D721Med (cell line): ENCODE results near the gene NGFR.

Source experiments
- DNase-seq: peaks from one replicate; pipeline ENCODE4 v3.0.0; 2011; ENCODE audit warnings: low spot score; ENCODE audit not compliant: insufficient read length
- FAIRE-seq: peaks from 2 replicates; lab custom pipeline; 2011; peaks lifted over from hg19 to GRCh38; lab: Jason Lieb, UNC
- CTCF ChIP-seq: IDR thresholded peaks from 2 replicates; pipeline ENCODE4 v1.5.1; 2012; ENCODE audit warnings: mild to moderate bottlenecking, control low read depth; ENCODE audit not compliant: insufficient read depth; ENCODE audit errors: missing control alignments

NGFR gene

GRCh38 chr17:49488612-49489011 lies 6.5 kb upstream of the NGFR start:
- no peak for DNase-seq
- no peak for FAIRE-seq
- TF ChIP-seq CTCF: no peak

GRCh38 chr17:49489348-49489747 lies 5.7 kb upstream of the NGFR start:
- TF ChIP-seq CTCF: no peak
- DNase-seq (no peak), FAIRE-seq (no peak)

- no peak for TF ChIP-seq CTCF
- FAIRE-seq (no peak), DNase-seq (no peak)
Measured at GRCh38 chr17:49490276-49490675, 4.8 kb upstream of the NGFR start.

- FAIRE-seq (no peak), DNase-seq (no peak)
- no peak for TF ChIP-seq CTCF
Measured at GRCh38 chr17:49491192-49491769, 3.8 kb upstream of the NGFR start.

GRCh38 chr17:49494399-49494985 lies 601 bp upstream of the NGFR start:
- DNase-seq: no peak
- no peak for FAIRE-seq
- no peak for TF ChIP-seq CTCF

- DNase-seq: no peak
- no peak for FAIRE-seq
- no peak for TF ChIP-seq CTCF
Measured at GRCh38 chr17:49495842-49496182, 719 bp downstream of the NGFR start.

- FAIRE-seq (no peak), DNase-seq (peak; percentile 84)
- TF ChIP-seq CTCF: peak; percentile 84
Measured at GRCh38 chr17:49496183-49496866, 1.2 kb downstream of the NGFR start.
